GM21526 (cell line): Measurements from ENCODE around the gene SLC36A3.
"Not testable (repeated sequence)": the region's sequence is repeated elsewhere in the genome, so short reads cannot be mapped to it uniquely, and the experiment has no call there.

Experiments used
- ATAC-seq: cut with Tn5 transposase; IDR thresholded peaks from one replicate; pipeline ENCODE4 v1.9.1; 2021; ENCODE audit warnings: moderate library complexity; ENCODE audit not compliant: unreplicated experiment, low FRiP score

SLC36A3 gene

GRCh38 chr5:151243127-151243526, 60.4 kb downstream of the SLC36A3 start:
- ATAC-seq = no peak

DNA sequence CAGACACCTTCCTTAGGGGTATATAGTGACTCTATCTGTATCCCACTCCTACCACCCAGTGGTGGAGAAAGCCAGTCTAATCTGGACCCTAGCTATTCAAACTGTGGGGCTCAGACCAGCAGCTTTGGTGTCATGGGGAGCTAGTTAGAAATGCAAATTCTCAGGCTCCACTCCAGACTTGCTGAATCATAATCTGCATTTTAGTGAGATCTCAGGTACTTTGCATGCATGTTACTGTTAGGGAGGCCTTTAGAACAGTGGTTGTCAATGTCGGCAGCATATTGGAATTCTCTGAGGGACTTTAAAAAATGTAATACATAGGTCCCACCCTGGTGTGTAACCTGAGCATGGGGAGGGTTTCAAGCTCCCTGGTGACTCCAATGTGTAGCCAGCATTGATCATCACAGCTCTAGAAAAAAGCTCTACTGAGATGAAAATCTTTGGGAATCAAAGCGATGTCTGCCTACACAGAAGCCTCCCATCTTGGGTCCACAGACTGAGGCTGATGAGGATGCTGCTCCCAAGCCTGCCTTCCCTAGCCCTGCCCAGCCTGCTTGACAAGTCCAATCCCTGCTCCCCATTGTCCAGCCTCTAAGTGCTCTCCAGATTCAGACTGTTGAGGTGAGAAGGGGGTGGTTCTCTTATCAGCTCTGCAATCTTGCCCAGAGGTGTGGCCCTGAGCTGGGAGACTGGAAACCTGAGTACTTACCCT, 62.5 kb downstream of the SLC36A3 start:
- no peak for ATAC-seq

DNA sequence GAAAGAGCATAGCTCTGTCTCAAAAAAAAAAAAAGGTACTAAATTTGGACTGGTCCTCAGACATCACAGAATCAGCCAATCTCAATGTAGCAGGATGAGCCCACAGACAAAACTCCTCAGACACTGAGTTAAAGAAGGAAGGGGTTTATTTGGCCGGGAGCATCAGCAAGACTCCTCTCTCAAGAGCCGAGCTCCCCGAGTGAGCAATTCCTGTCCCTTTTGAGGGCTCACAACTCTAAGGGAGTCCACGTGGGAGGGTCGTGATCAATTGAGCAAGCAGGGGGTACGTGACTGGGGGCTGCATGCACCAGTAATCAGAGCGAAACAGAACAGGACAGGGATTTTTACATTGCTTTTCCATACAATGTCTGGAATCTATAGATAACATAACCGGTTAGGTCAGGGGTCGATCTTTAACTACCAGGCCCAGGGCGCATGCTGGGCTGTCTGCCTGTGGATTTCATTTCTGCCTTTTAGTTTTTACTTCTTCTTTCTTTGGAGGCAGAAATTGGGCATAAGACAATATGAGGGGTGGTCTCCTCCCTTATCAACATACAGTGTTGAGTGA, 63.2 kb downstream of the SLC36A3 start:
- not testable (repeated sequence) for ATAC-seq

- ATAC-seq = no peak
Observed at GRCh38 chr5:151239237-151239861, 64.2 kb downstream of the SLC36A3 start.

DNA sequence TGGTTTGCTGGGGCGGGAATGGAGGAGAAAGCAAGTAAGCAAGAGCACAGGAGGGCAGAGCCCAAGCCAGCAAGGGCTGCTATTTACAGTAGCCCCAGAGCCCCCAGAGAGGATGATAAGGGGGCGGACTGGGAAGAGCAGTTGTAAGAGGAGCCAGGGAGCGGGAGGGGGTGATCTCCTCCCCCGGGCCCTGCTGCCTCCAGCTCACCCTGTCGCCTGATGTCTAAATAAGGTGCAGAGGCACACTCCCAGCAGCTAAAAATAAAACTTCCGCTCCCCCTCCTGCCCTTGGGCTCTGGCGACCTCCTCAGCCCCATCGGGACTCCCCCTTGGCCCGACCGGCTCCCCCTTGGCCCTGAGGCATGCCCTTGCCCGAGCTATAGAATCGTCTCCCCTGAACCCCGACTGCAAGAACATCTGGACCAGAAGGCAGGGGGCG, 65.2 kb downstream of the SLC36A3 start:
- ATAC-seq = peak; percentile 23

DNA sequence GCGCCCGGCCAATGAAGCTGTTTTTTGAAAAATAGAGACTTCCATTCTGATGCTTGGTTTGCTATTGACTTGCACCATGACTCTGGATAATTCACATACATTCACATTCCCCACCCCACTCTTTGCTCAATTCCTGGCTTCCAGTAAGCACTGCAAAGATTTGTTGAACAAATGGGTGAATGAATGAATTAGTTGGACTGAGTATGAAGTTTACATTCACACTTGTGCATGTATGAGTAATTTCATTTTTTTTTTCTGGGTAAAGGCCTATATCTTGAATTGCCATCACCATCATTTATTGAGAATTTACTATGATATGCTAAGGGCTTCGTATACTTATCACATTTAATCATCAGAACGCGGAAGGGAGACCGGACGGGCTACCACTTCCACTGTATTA, 65.9 kb downstream of the SLC36A3 start:
- no peak for ATAC-seq

GRCh38 chr5:151236888-151237287, 66.7 kb downstream of the SLC36A3 start:
- no peak for ATAC-seq

GRCh38 chr5:151235239-151235571, 68.4 kb downstream of the SLC36A3 start:
- not testable (repeated sequence) for ATAC-seq

GRCh38 chr5:151234476-151235238, 68.9 kb downstream of the SLC36A3 start:
- ATAC-seq = peak; percentile 72

DNA sequence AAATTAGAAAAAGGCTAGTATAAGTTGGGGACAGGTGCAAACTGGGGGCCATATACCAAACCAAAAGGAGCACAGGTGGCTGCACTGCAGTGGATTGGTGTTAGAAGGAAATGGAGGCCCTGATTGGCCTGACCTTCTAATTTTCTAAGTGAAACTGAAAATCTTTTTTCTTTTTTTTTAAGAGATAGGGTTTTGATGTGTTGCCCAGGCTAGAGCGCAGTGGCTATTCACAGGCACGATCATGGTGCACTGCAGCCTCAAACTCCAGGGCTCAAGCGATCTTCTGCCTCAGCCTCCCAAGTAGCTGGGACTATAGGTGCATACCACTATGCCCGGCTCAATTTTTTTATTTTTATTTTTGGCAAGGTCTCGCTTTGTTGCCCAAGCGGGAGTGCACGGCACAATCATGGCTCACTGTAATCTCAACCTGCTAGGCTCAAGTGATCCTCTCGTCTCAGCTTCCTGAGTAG, 69.9 kb downstream of the SLC36A3 start:
- ATAC-seq = peak; percentile 55

GRCh38 chr5:151231359-151231758, 72.2 kb downstream of the SLC36A3 start:
- ATAC-seq = no peak

GRCh38 chr5:151230048-151230680, 73.4 kb downstream of the SLC36A3 start:
- ATAC-seq = no peak

DNA sequence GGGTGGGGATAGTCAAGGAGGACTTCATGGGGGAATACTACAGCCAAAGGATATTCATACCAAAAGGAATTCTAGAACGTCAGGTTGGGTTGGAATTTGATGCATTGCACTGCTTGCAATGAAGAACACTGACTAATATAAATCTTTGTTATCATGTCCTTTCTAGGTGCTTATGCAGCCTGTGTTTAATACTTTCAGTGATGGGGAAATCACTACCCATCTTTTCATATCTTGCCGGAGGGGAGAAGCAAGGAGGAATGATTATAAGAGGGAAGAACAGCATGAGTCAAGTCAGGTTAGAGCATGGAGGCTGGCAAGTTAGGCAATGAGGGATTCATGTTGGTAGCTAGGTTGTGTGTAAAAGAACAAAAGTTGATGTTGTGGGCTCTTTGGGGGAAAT, 74.6 kb downstream of the SLC36A3 start:
- ATAC-seq = no peak

- ATAC-seq = no peak
Observed at GRCh38 chr5:151227918-151228447, 75.6 kb downstream of the SLC36A3 start.
